Naive thymus-derived CD4-positive, alpha-beta T cell (primary cell): ENCODE data around the gene FAAP20. TPM values are rescaled to one million over a fixed set of nuclear protein-coding genes. Genes with fewer than 3 reads are reported as not detected.

Experiments used
- ATAC-seq: fragments of 150-1000 bp; cut with Tn5 transposase; 2 replicates; pipeline ENCODE4 v1.10.0; 2021; ENCODE audit warnings: mild to moderate bottlenecking, moderate library complexity
- CTCF ChIA-PET: fragments of 350-600 bp; sonication (Branson Sonifier 250); formaldehyde crosslinking; loops from one replicate; lab custom pipeline; 2021; ENCODE audit warnings: antibody characterized with exemption; lab: Charles Lee
- POLR2A ChIA-PET: fragments of 350-600 bp; sonication (Branson Sonifier 250); formaldehyde crosslinking; loops from one replicate; lab custom pipeline; 2021; ENCODE audit warnings: antibody characterized with exemption, inconsistent platforms; lab: Charles Lee
- DNase-seq, 9 donors: peaks; one replicate each; pipeline versions ENCODE4 v3.0.0 to v3.0.0-alpha.2; 2020 to 2022; ENCODE audit warnings: mixed read lengths in 1 of 9
- H3K27ac ChIP-seq: one replicate; pipeline ENCODE4 v1.7.0; 2013; ENCODE audit warnings: mild to moderate bottlenecking, low read depth, low read length, moderate library complexity
- H3K27me3 ChIP-seq, 2 donors: one replicate each; pipeline ENCODE4 v1.7.0; 2013; ENCODE audit warnings: low read length in 2 of 2, mild to moderate bottlenecking in 2 of 2, moderate library complexity in 2 of 2; ENCODE audit not compliant: control insufficient read depth in 2 of 2, insufficient read depth in 2 of 2
- H3K36me3 ChIP-seq, 3 experiments: 1 replicate in 2 of 3; 2 replicates in 1 of 3; pipeline ENCODE4 v1.7.0; 2013; ENCODE audit warnings: low read length in 3 of 3, mild to moderate bottlenecking in 3 of 3, moderate library complexity in 1 of 3; ENCODE audit not compliant: insufficient read depth in 3 of 3, control insufficient read depth in 2 of 3
- H3K4me1 ChIP-seq, 2 donors: one replicate each; pipeline ENCODE4 v1.7.0; 2013; ENCODE audit warnings: low read length in 2 of 2, mild to moderate bottlenecking in 2 of 2, moderate library complexity in 1 of 2; ENCODE audit not compliant: control insufficient read depth in 2 of 2, insufficient read depth in 2 of 2
- H3K4me3 ChIP-seq: 2 replicates; pipeline ENCODE4 v1.7.0; 2013; ENCODE audit warnings: mild to moderate bottlenecking, low read length
- H3K9me3 ChIP-seq, 3 experiments: 1 replicate in 2 of 3; 2 replicates in 1 of 3; pipeline ENCODE4 v1.7.0; 2013; ENCODE audit warnings: low read length in 3 of 3; ENCODE audit not compliant: control insufficient read depth in 2 of 3
- H3K27ac Mint-ChIP-seq, 9 donors: one replicate each; pipeline ENCODE4 v1.8.0; 2020 to 2022; ENCODE audit warnings: mixed read lengths in 9 of 9, mild to moderate bottlenecking in 8 of 9, moderate library complexity in 5 of 9, inconsistent platforms in 2 of 9
- H3K27me3 Mint-ChIP-seq, 5 donors: one replicate each; pipeline ENCODE4 v1.8.0; 2021 to 2022; ENCODE audit warnings: mixed read lengths in 5 of 5, mild to moderate bottlenecking in 1 of 5
- H3K36me3 Mint-ChIP-seq, 5 donors: one replicate each; pipeline ENCODE4 v1.8.0; 2020 to 2022; ENCODE audit warnings: mixed read lengths in 5 of 5, mild to moderate bottlenecking in 3 of 5, inconsistent platforms in 1 of 5
- H3K4me1 Mint-ChIP-seq, 7 donors: one replicate each; pipeline ENCODE4 v1.8.0; 2020 to 2022; ENCODE audit warnings: mixed read lengths in 7 of 7, mild to moderate bottlenecking in 3 of 7, inconsistent platforms in 1 of 7
- H3K4me3 Mint-ChIP-seq, 10 donors: one replicate each; pipeline ENCODE4 v1.8.0; 2020 to 2022; ENCODE audit warnings: mild to moderate bottlenecking in 10 of 10, mixed read lengths in 10 of 10, moderate library complexity in 6 of 10, inconsistent platforms in 2 of 10
- H3K9me3 Mint-ChIP-seq, 11 donors: one replicate each; pipeline ENCODE4 v1.8.0; 2020 to 2022; ENCODE audit warnings: mixed read lengths in 11 of 11, mild to moderate bottlenecking in 4 of 11, inconsistent platforms in 1 of 11, moderate library complexity in 1 of 11
- intact Hi-C, 2 donors: fragments of 100-400 bp; cut with micrococcal nuclease; formaldehyde crosslinking; loops; one replicate each; pipeline ENCODE4 v1.15.1; 2023
- polyA plus RNA-seq, 2 donors: library from polyadenylated mRNA; unstranded; fragments of 300-500 nt; fragmentation: Illumina TruSeq; gene quantifications; one replicate each; pipeline ENCODE4 v1.2.3, GENCODE V29; 2021
- total RNA-seq, 6 experiments: library from RNA in 5 of 6; stranded (reverse) in 5 of 6; gene quantifications; 1 replicate in 5 of 6; 2 replicates in 1 of 6; pipeline ENCODE4 v1.2.3 and lab custom pipeline; 2021 to 2026

Gene FAAP20
- total and polyA plus RNA-seq, 7 experiments from 2014 or later: 43.2 to 77.0 (median 55.7) TPM

DNA sequence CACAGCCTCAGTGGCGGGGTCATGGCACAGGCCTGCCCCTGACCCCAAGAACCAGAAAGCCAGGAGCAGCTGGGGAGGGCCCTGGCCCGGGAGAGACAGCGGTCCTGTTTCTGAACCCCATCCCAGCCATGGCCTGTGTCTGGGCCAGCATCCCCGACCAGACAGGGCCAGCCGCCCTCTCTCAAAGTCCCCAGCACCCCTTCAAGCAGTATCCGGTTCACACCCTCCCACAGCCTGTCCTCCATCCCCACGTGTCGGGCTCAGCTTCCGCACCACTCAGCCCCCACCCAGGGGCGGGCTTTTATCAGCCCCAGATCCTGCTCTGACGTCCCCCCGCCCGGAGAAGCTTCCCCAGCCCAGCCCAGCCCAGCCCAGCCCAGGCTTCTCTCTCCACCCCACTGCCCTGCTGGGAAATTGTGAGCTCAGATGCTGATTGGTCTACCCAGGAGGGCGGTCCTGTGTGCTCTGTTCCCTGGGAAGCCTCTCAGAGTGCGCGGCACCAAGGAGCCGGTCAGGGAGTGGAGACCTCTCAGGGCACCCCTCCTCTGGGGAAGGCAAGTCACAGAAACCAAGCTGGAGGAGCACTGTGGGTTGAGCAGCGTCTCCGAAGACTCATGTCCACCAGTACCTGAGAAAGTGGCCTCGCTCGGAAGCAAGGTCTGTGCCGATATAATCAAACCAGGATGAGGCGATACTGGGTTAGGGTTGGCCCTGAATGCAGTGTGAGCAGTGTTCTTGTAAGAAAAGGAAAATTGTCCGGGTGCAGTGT lies 4.7 kb upstream of the FAAP20 start:
- Mint-ChIP-seq H3K36me3 (no peaks in the 10 kb centered on the region), H3K4me3 (peak overlapping the region; percentile 82 to 92 (median 85)), H3K27me3 (no peaks in the 10 kb centered on the region), H3K4me1 (peaks cover 13 to 24% (median 21%) of the 10 kb centered on the region in 7 donors), H3K27ac (peak overlapping the region; percentile 83 to 95 (median 93)), H3K9me3 (no peaks in the 10 kb centered on the region)
- ChIA-PET POLR2A (interaction anchor here (0.8 to 4.7 kb wide), 15 partner anchors 10 to 386 kb away, joined by 3 to 47 read pairs (median 4); partner anchors contain the start of genes MORN1, PEX10 and RER1), CTCF (interaction anchor here (0.8 to 1.7 kb wide), 5 partner anchors 42 to 348 kb away, joined by 3 to 9 read pairs (median 3); no protein-coding TSS in a partner anchor)
- Histone ChIP-seq H3K9me3 (no peaks in the 10 kb centered on the region), H3K36me3 (no peaks in the 10 kb centered on the region), H3K4me3 (peak overlapping the region; percentile 71), H3K27me3 (no peaks in the 10 kb centered on the region), H3K4me1 (peaks cover 16 to 26% of the 10 kb centered on the region in 2 donors), H3K27ac (peak overlapping the region; percentile 85)
- peak; percentile 71 for ATAC-seq
- intact Hi-C loops: loop anchor here (1.0 to 10.0 kb wide), 10 partner anchors 32 to 588 kb away; partner anchors contain the start of genes MORN1 (in 1 of the 2) and RER1 (in 1 of the 2)
- DNase-seq: peak; percentile 56 to 80 (median 79)

DNA sequence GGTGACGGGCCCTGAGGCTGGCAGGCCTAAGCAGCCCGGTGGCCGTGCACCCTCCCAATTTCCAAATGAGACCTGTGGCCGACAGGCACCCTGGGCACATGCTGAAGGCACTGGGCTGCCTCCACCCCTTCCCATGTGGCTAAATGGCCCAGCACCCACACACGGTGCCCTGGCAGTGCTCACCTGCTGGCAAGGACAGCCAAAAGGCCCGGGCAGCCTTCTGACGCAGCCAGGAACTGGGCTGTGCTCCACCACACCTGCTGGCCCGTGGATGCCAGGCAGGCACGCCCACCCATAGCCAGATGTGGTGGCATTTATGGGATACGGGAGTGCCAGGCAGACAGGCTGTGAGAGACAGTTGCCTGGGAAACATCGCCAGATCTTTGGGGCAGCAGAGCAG lies 4.0 kb upstream of the FAAP20 start:
- Histone ChIP-seq H3K9me3 (no peaks in the 10 kb centered on the region), H3K36me3 (no peaks in the 10 kb centered on the region), H3K4me1 (peaks cover 20 to 30% of the 10 kb centered on the region in 2 donors), H3K27ac (peak overlapping the region; percentile 85), H3K4me3 (peak overlapping the region; percentile 71), H3K27me3 (no peaks in the 10 kb centered on the region)
- Mint-ChIP-seq H3K4me3 (peak overlapping the region; percentile 82 to 92 (median 85)), H3K9me3 (no peaks in the 10 kb centered on the region), H3K36me3 (no peaks in the 10 kb centered on the region), H3K27ac (peak overlapping the region; percentile 83 to 95 (median 93)), H3K27me3 (no peaks in the 10 kb centered on the region), H3K4me1 (peaks cover 13 to 22% (median 18%) of the 10 kb centered on the region in 7 donors)
- no peak for DNase-seq
- ChIA-PET CTCF (interaction anchor here (0.8 to 1.7 kb wide), 5 partner anchors 42 to 349 kb away, joined by 3 to 9 read pairs (median 3); no protein-coding TSS in a partner anchor), POLR2A (interaction anchor here (0.8 to 4.7 kb wide), 9 partner anchors 9 to 349 kb away, joined by 3 to 47 read pairs (median 7); partner anchors contain the start of genes MORN1, PEX10 and RER1)
- ATAC-seq: no peak
- intact Hi-C loops: loop anchor here (5.0 to 10.0 kb wide), 2 partner anchors 446 to 589 kb away; no protein-coding TSS in a partner anchor

DNA sequence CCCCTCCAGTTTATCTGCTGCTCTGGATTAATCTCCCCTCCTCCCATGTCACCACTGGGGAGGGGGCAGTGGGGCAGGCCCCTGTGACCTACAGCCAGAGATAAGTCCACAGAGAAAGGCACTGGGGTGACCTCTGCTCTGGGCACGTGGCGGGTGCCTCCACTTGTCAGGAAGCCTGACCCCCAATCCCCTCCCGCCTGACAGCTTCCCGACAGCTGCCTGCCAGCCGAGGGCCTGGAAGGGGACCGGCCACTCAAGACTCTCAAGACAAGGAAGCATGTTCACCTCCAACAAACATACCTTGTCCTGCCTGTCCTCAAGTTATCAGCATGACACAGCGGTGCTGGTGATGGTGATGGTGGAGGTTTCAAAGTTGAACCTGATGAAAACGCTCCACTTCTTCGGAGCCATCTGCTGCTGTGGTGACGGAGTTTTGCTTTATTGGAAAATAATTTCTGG lies 3.2 kb upstream of the FAAP20 start:
- DNase-seq (no peak), ATAC-seq (no peak)
- H3K36me3 ChIP-seq: no peaks in the 10 kb centered on the region
- no peaks in the 10 kb centered on the region for H3K9me3 ChIP-seq
- ChIA-PET CTCF (interaction anchor here (3.4 kb wide), 1 partner anchor 183 kb away, joined by 78 read pairs; no protein-coding TSS in a partner anchor), POLR2A (interaction anchor here (0.7 to 4.7 kb wide), 7 partner anchors 8 to 194 kb away, joined by 3 to 47 read pairs (median 7); partner anchors contain the start of genes MORN1 and RER1)
- no peak overlapping the region for H3K4me3 ChIP-seq
- peak overlapping the region in 8 of 9 donors; percentile 46 to 94 (median 78) for H3K27ac Mint-ChIP-seq
- peak overlapping the region; percentile 85 for H3K27ac ChIP-seq
- peak overlapping the region in 1 of 10 donors; percentile 83 for H3K4me3 Mint-ChIP-seq
- no peaks in the 10 kb centered on the region for H3K27me3 Mint-ChIP-seq
- H3K36me3 Mint-ChIP-seq: no peaks in the 10 kb centered on the region
- H3K27me3 ChIP-seq: no peaks in the 10 kb centered on the region
- H3K4me1 Mint-ChIP-seq: peaks cover 13 to 24% (median 21%) of the 10 kb centered on the region in 7 donors
- intact Hi-C loops: loop anchor here (5.0 to 10.0 kb wide), 2 partner anchors 447 to 590 kb away; no protein-coding TSS in a partner anchor
- no peaks in the 10 kb centered on the region for H3K9me3 Mint-ChIP-seq
- H3K4me1 ChIP-seq: peaks cover 22 to 30% of the 10 kb centered on the region in 2 donors

DNA sequence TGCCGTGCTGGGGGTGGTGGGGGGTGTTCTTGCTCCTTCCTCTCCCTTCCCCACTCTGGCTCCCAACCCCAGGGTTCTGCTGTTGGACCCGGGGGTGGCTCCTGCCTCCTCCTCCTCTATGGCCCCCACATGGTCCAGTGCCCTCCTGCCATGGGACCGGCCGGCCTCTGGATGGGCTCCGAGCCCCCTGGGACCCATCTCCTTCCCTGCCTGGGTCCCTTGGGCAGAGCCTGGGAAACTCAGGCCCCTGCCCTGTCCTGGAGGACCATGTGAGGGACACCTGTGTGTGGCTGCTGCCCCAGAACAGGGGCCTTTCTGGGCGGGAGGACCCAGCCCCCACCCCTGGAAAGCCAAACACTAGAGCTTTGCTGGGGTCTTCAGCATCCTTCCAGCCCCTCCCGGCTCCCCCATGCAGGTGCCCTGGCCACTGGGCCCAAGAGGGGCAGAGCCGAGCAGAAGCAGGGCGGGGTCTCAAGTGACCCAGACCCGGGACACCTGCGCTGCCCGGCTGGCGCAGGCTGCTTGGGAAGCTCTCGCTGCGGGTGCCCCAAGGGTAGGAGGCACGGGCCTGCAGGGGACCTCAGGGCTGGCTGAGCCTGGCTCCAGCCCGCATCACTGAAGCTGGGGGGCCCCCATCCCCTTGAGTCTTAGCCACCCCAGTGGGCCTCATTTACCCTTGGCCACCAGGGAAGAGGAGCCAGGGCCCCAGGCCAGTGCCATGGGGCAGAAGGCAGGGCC lies 2.5 kb upstream of the FAAP20 start:
- H3K36me3 Mint-ChIP-seq: no peaks in the 10 kb centered on the region
- intact Hi-C loops: loop anchor here (5.0 to 10.0 kb wide), 2 partner anchors 448 to 590 kb away; no protein-coding TSS in a partner anchor
- no peaks in the 10 kb centered on the region for H3K36me3 ChIP-seq
- H3K27me3 Mint-ChIP-seq: no peaks in the 10 kb centered on the region
- ChIA-PET POLR2A (interaction anchor here (0.8 to 4.7 kb wide), 6 partner anchors 8 to 351 kb away, joined by 3 to 47 read pairs (median 20); partner anchors contain the start of genes MORN1 and RER1), CTCF (interaction anchor here (0.7 to 3.4 kb wide), 2 partner anchors 183 to 350 kb away, joined by 6 to 78 read pairs; no protein-coding TSS in a partner anchor)
- H3K9me3 Mint-ChIP-seq: no peaks in the 10 kb centered on the region
- ATAC-seq (no peak), DNase-seq (no peak)
- H3K27ac Mint-ChIP-seq: peak overlapping the region in 3 of 9 donors; percentile 38 to 94 (median 94)
- peaks cover 22 to 35% of the 10 kb centered on the region in 2 donors for H3K4me1 ChIP-seq
- no peaks in the 10 kb centered on the region for H3K27me3 ChIP-seq
- H3K4me1 Mint-ChIP-seq: peaks cover 13 to 24% (median 22%) of the 10 kb centered on the region in 7 donors
- H3K27ac ChIP-seq: peak overlapping the region; percentile 85
- H3K9me3 ChIP-seq: no peaks in the 10 kb centered on the region
- H3K4me3 ChIP-seq: no peak overlapping the region
- H3K4me3 Mint-ChIP-seq: peak overlapping the region in 1 of 10 donors; percentile 33

DNA sequence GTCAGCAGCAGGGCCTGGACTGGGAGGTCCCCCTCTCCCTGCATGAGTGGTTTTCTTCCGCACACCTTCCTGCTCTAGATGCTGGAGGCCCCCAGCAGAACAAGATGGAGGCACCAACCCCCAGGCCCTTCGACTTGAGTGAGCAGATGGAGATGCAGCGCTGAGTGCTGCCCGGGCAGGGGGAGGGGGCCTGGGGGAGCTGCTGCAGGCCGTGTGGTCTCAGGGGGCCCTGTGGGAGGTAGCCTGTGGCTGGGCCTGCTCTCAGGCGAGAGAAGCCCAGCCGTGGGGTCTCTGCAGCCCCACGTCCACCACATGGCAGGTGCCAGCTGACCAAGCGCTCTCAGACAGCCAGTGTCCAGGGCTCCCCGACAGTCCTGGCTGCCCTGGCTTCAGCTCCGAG lies 1.2 kb upstream of the FAAP20 start:
- DNase-seq: peak in 1 of 9 donors; percentile 23
- no peaks in the 10 kb centered on the region for H3K27me3 ChIP-seq
- ATAC-seq: no peak
- H3K4me3 ChIP-seq: no peak overlapping the region
- intact Hi-C loops: loop anchor here (1.0 to 10.0 kb wide), 12 partner anchors 10 to 645 kb away; partner anchors contain the start of genes MORN1 (in 2 of the 2), RER1 (in 2 of the 2), PANK4 (in 1 of the 2) and PEX10 (in 1 of the 2)
- no peaks in the 10 kb centered on the region for H3K9me3 Mint-ChIP-seq
- H3K36me3 Mint-ChIP-seq: no peaks in the 10 kb centered on the region
- peaks cover 15 to 33% (median 24%) of the 10 kb centered on the region in 7 donors for H3K4me1 Mint-ChIP-seq
- H3K27ac ChIP-seq: peak overlapping the region; percentile 88
- H3K4me3 Mint-ChIP-seq: peak overlapping the region in 1 of 10 donors; percentile 91
- no peaks in the 10 kb centered on the region for H3K27me3 Mint-ChIP-seq
- CTCF ChIA-PET: interaction anchor here (1.3 to 3.4 kb wide), 8 partner anchors 41 to 192 kb away, joined by 3 to 78 read pairs (median 6); no protein-coding TSS in a partner anchor
- POLR2A ChIA-PET: interaction anchor here (0.6 to 3.3 kb wide), 11 partner anchors 12 to 365 kb away, joined by 3 to 29 read pairs (median 8); partner anchors contain the start of genes MORN1 and RER1
- H3K4me1 ChIP-seq: peaks cover 22 to 35% of the 10 kb centered on the region in 2 donors
- peak overlapping the region in 3 of 9 donors; percentile 55 to 94 (median 94) for H3K27ac Mint-ChIP-seq
- H3K36me3 ChIP-seq: no peaks in the 10 kb centered on the region
- H3K9me3 ChIP-seq: no peaks in the 10 kb centered on the region
